DND-41 (cell line): ENCODE data around the gene HINT3.

Experiments used
- ATAC-seq: fragments of 200-7000 bp; cut with Tn5 transposase; 3 replicates; pipeline ENCODE4 v1.9.1; 2021; ENCODE audit warnings: low read depth; ENCODE audit not compliant: insufficient read depth
- DNase-seq: peaks from one replicate; pipeline ENCODE4 v3.0.0-alpha.2; 2020
- H2AFZ ChIP-seq: 2 replicates; pipeline ENCODE4 v1.6.0; 2012; ENCODE audit warnings: low read depth, low read length
- H3K27ac ChIP-seq: 2 replicates; pipeline ENCODE4 v1.5.1; 2012; ENCODE audit warnings: low read length, inconsistent platforms
- H3K27me3 ChIP-seq: fragments of 200-600 bp; sonication (generic); 2 replicates; pipeline ENCODE4 v1.6.0; 2012; ENCODE audit warnings: low read length, mild to moderate bottlenecking, inconsistent platforms; ENCODE audit not compliant: insufficient read depth, poor library complexity
- H3K36me3 ChIP-seq: 2 replicates; pipeline ENCODE4 v1.5.1; 2012; ENCODE audit warnings: low read length, inconsistent platforms; ENCODE audit not compliant: insufficient read depth
- H3K4me1 ChIP-seq: 2 replicates; pipeline ENCODE4 v1.5.1; 2012; ENCODE audit warnings: mild to moderate bottlenecking, low read length; ENCODE audit not compliant: insufficient read depth
- H3K4me2 ChIP-seq: 2 replicates; pipeline ENCODE4 v1.6.0; 2012; ENCODE audit warnings: mild to moderate bottlenecking, moderate library complexity, low read length, inconsistent platforms; ENCODE audit not compliant: insufficient read depth
- H3K4me3 ChIP-seq, 2 experiments: fragments of 200-600 bp in 1 of 2; shearing (Covaris generic) in 1 of 2; 2 replicates each; pipeline ENCODE4 v1.5.1; 2012 to 2016; ENCODE audit warnings: inconsistent platforms in 2 of 2, low read length in 2 of 2, mild to moderate bottlenecking in 2 of 2, low read depth in 1 of 2, moderate library complexity in 1 of 2
- H3K79me2 ChIP-seq: 2 replicates; pipeline ENCODE4 v1.6.0; 2012; ENCODE audit warnings: low read length, inconsistent platforms; ENCODE audit not compliant: insufficient read depth
- H3K9ac ChIP-seq: 2 replicates; pipeline ENCODE4 v1.6.0; 2012; ENCODE audit warnings: low read depth, mild to moderate bottlenecking, inconsistent platforms, low read length, moderate library complexity
- H3K9me3 ChIP-seq: 2 replicates; pipeline ENCODE4 v1.5.1; 2012; ENCODE audit warnings: low read length, moderate library complexity, mild to moderate bottlenecking, inconsistent platforms; ENCODE audit not compliant: insufficient read depth, severe bottlenecking
- H4K20me1 ChIP-seq: 2 replicates; pipeline ENCODE4 v1.6.0; 2012; ENCODE audit warnings: low read length; ENCODE audit not compliant: insufficient read depth
- EZH2 ChIP-seq: IDR thresholded peaks from 3 replicates; pipeline ENCODE4 v1.6.1; 2012; ENCODE audit warnings: borderline replicate concordance, low read depth, mild to moderate bottlenecking, moderate library complexity, low read length, inconsistent platforms; ENCODE audit not compliant: severe bottlenecking
- TF ChIP-seq, protein P1 (sequence below): IDR thresholded peaks from 2 replicates; pipeline ENCODE4 v1.5.1; 2012; ENCODE audit warnings: borderline replicate concordance, low read length, moderate library complexity, mild to moderate bottlenecking; ENCODE audit not compliant: poor library complexity, severe bottlenecking; ENCODE audit errors: extremely low read depth

The HINT3 gene

DNA sequence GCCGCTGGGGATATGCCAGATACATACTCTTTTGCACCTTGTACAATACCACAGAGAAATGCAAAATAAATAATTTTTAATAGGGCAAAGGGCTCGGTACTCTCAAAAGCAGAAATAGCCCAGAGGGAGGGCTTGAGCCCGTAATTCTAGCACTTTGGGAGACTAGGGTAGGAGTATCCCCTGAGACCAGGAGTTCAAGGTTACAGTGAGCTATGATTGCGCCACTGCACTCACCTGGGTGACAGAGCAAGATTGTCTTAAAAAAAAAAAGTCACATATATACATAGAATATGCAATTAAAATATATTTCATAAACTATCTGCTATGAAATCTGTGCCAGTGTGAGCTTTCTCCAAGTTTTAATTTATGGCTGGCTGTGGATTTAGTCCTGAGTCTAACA lies 29.0 kb downstream of the HINT3 start:
- peak overlapping the region; percentile 87 for H2AFZ ChIP-seq
- H3K9ac ChIP-seq = peak overlapping the region; percentile 52
- peaks cover 18% of the 10 kb centered on the region for H3K79me2 ChIP-seq
- H4K20me1 ChIP-seq = no peaks in the 10 kb centered on the region
- H3K36me3 ChIP-seq = peaks cover 13% of the 10 kb centered on the region; the same call in 1 of the 2 replicates
- no peaks in the 10 kb centered on the region for H3K9me3 ChIP-seq
- no peak for DNase-seq
- peaks cover 31% of the 10 kb centered on the region for H3K4me1 ChIP-seq
- no peak overlapping the region for H3K27ac ChIP-seq
- peak overlapping the region; percentile 68 for H3K4me2 ChIP-seq
- TF ChIP-seq EZH2 = no peak
- TF ChIP-seq, protein P1, sequence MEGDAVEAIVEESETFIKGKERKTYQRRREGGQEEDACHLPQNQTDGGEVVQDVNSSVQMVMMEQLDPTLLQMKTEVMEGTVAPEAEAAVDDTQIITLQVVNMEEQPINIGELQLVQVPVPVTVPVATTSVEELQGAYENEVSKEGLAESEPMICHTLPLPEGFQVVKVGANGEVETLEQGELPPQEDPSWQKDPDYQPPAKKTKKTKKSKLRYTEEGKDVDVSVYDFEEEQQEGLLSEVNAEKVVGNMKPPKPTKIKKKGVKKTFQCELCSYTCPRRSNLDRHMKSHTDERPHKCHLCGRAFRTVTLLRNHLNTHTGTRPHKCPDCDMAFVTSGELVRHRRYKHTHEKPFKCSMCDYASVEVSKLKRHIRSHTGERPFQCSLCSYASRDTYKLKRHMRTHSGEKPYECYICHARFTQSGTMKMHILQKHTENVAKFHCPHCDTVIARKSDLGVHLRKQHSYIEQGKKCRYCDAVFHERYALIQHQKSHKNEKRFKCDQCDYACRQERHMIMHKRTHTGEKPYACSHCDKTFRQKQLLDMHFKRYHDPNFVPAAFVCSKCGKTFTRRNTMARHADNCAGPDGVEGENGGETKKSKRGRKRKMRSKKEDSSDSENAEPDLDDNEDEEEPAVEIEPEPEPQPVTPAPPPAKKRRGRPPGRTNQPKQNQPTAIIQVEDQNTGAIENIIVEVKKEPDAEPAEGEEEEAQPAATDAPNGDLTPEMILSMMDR = no peak
- ATAC-seq = no peak
- H3K27me3 ChIP-seq = no peaks in the 10 kb centered on the region
- H3K4me3 ChIP-seq = peak overlapping the region; percentile 19 to 75; a peak in 3 of 4 replicates

DNA sequence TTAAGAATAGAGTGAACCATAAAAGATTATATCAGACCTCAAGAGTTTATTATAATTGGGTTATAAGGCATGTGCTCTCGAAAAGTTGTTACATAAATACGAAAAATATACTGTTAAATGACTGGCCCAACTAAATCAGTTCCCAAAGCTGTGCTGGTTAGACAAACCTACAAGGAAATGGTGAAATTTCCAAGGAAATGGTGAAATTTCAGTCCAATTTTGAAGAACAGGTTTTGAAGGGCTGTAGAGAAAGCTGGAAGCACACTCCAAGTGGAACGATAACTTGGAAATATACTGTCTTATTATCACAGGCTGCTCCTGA lies 29.4 kb downstream of the HINT3 start:
- DNase-seq = no peak
- peaks cover 10% of the 10 kb centered on the region; the same call in 1 of the 2 replicates for H3K36me3 ChIP-seq
- H4K20me1 ChIP-seq = no peaks in the 10 kb centered on the region
- peaks cover 20% of the 10 kb centered on the region for H3K79me2 ChIP-seq
- no peaks in the 10 kb centered on the region for H3K27me3 ChIP-seq
- no peak for TF ChIP-seq EZH2
- TF ChIP-seq, protein P1 = no peak
- H3K4me2 ChIP-seq = peak overlapping the region; percentile 68
- H3K27ac ChIP-seq = peak overlapping the region; percentile 52
- no peaks in the 10 kb centered on the region for H3K9me3 ChIP-seq
- no peak for ATAC-seq
- H2AFZ ChIP-seq = peak overlapping the region; percentile 87
- peaks cover 31% of the 10 kb centered on the region for H3K4me1 ChIP-seq
- peak overlapping the region; percentile 52 for H3K9ac ChIP-seq
- H3K4me3 ChIP-seq = peak overlapping the region; percentile 19 to 75; a peak in 3 of 4 replicates

DNA sequence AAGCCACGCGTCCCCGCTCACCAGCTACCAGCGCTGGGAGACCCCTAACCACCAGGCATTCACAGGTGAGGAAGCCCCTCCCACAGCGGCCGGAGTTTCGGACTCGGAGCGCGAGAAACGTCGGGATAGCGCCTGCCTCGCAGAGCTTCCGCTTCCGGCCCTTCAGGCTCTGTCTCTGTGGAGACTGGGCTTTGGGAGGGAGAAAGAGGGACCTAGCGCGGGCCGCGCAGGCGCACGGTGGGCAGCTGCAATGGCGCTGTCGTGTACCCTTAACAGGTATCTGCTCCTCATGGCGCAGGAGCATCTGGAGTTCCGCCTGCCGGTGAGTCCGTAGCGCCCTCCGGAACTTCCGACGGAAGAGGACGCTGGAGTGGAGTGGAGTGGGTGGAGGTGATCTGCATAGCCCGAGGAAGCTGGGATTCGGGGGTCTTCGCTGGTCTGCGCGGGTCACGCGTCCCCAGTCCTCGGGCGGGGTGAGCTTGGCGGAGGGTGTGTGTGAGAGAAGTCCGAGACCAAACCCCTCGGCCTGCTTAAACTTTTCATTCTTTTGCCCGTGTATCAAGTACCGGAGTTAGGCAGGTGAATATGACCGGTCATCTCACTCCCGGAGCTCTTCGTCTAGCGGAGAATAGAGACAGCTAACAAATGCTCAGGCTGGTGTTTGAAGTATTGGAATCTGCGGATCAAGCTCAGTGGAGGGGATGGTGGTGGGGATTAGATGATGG lies 29.9 kb downstream of the HINT3 start, which contains the start of gene TRMT11:
TRMT11 (plus strand) TSS at position 240 of the 725 bp plus-strand sequence; CDS start at position 251, 11 bp downstream.
- Histone ChIP-seq H3K4me1 (peaks cover 31% of the 10 kb centered on the region), H3K79me2 (peaks cover 20% of the 10 kb centered on the region)
- peak; percentile 78 for DNase-seq

More for the DNA sequence above, 29.9 kb downstream of the HINT3 start, which contains the start of gene TRMT11:
- ATAC-seq = peak; percentile 96
- H4K20me1 ChIP-seq = no peaks in the 10 kb centered on the region
- H3K9me3 ChIP-seq = no peaks in the 10 kb centered on the region
- 0 out of 2 replicates have a peak, but pooled peaks cover 4% of the 10 kb centered on the region for H3K36me3 ChIP-seq
- H3K27ac ChIP-seq = peak within 1 kb of the TSS; percentile 52
- peak within 1 kb of the TSS; percentile 19 to 75; a peak in 3 of 4 replicates for H3K4me3 ChIP-seq
- H3K27me3 ChIP-seq = no peaks in the 10 kb centered on the region
- H3K9ac ChIP-seq = peak within 1 kb of the TSS; percentile 52
- peak within 1 kb of the TSS; percentile 68 for H3K4me2 ChIP-seq
- peak within 1 kb of the TSS; percentile 87 for H2AFZ ChIP-seq
- TF ChIP-seq EZH2 = no peak
- TF ChIP-seq, protein P1 = no peak
